OCI-LY7 (cell line): Measurements from ENCODE around the gene CS. TPM values are rescaled to one million over a fixed set of nuclear protein-coding genes. Genes with fewer than 3 reads are reported as not detected.

Source experiments
- BruUV-seq: library from RNA; stranded (reverse); fragments of 400-500 nt; replicated peaks from 2 replicates; lab custom pipeline; 2021; lab: Mats Ljungman, UMichigan
- CTCF ChIA-PET: fragments of 300-600 bp; sonication (Branson Sonifier 250); formaldehyde crosslinking; loops from one replicate; lab custom pipeline; 2022; ENCODE audit warnings: antibody characterized with exemption; ENCODE audit not compliant: unreplicated experiment; lab: Charles Lee
- POLR2A ChIA-PET: fragments of 300-600 bp; sonication (Branson Sonifier 250); formaldehyde crosslinking; loops from one replicate; lab custom pipeline; 2022; ENCODE audit warnings: antibody characterized with exemption; lab: Charles Lee
- DNase-seq: peaks from one replicate; pipeline ENCODE4 v3.0.0-alpha.2; 2015; ENCODE audit warnings: low spot score
- H2AFZ ChIP-seq: fragments of 200-600 bp; sonication (generic), shearing (Covaris generic); 2 replicates; pipeline ENCODE4 v1.6.1; 2014; ENCODE audit warnings: mild to moderate bottlenecking, antibody characterized with exemption, low read length, moderate library complexity
- H3K27ac ChIP-seq: fragments of 200-600 bp; sonication (generic); 2 replicates; pipeline ENCODE4 v1.5.1; 2014; ENCODE audit warnings: mixed run types, low read depth, mild to moderate bottlenecking, moderate library complexity, low read length, inconsistent platforms; ENCODE audit not compliant: poor library complexity, severe bottlenecking
- H3K36me3 ChIP-seq: fragments of 200-600 bp; sonication (generic); 2 replicates; pipeline ENCODE4 v1.6.1; 2014; ENCODE audit warnings: mild to moderate bottlenecking, antibody characterized with exemption, low read length, moderate library complexity, mixed read lengths; ENCODE audit not compliant: insufficient read depth
- H3K4me1 ChIP-seq: fragments of 200-600 bp; sonication (generic); 2 replicates; pipeline ENCODE4 v1.5.1; 2014; ENCODE audit warnings: mild to moderate bottlenecking, low read length; ENCODE audit not compliant: insufficient read depth, poor library complexity, severe bottlenecking
- H3K4me2 ChIP-seq: fragments of 200-600 bp; sonication (generic); 2 replicates; pipeline ENCODE4 v1.6.1; 2014; ENCODE audit warnings: mild to moderate bottlenecking, low read length
- H3K4me3 ChIP-seq: fragments of 200-600 bp; sonication (generic); 2 replicates; pipeline ENCODE4 v1.5.1; 2014; ENCODE audit warnings: mild to moderate bottlenecking, low read depth, low read length; ENCODE audit not compliant: poor library complexity, severe bottlenecking
- H3K79me2 ChIP-seq: fragments of 200-600 bp; sonication (generic); 2 replicates; pipeline ENCODE4 v1.6.1; 2016; ENCODE audit warnings: low read depth, mild to moderate bottlenecking, low read length, moderate library complexity, mixed read lengths; ENCODE audit not compliant: insufficient read depth
- H3K9me2 ChIP-seq: fragments of 200-600 bp; sonication (generic); 2 replicates; pipeline ENCODE4 v1.6.1; 2016; ENCODE audit warnings: mild to moderate bottlenecking, low read length, mixed read lengths; ENCODE audit not compliant: insufficient read depth
- H3K9me3 ChIP-seq: fragments of 200-600 bp; sonication (generic); 2 replicates; pipeline ENCODE4 v1.6.1; 2014; ENCODE audit warnings: mild to moderate bottlenecking, mixed run types, low read length, mixed read lengths
- H4K20me1 ChIP-seq: fragments of 200-600 bp; sonication (generic); 2 replicates; pipeline ENCODE4 v1.6.1; 2014; ENCODE audit warnings: mild to moderate bottlenecking, antibody characterized with exemption, low read length, moderate library complexity, mixed read lengths; ENCODE audit not compliant: insufficient read depth
- EZH2phosphoT487 ChIP-seq: fragments of 200-600 bp; sonication (generic); IDR thresholded peaks from 2 replicates; pipeline ENCODE4 v1.6.1; 2018; ENCODE audit warnings: low read depth, borderline replicate concordance, mild to moderate bottlenecking, mixed run types, antibody characterized with exemption, low read length, moderate library complexity, mixed read lengths
- intact Hi-C: fragments of 100-400 bp; cut with micrococcal nuclease; formaldehyde crosslinking; loops from one replicate; pipeline ENCODE4 v1.10.0; 2022; ENCODE audit not compliant: unreplicated experiment
- total RNA-seq, 2 experiments: library from RNA; depleted of rRNA in 1 of 2; stranded (reverse); fragments of >200 nt in 1 of 2; shearing (Covaris generic) in 1 of 2; gene quantifications; 2 replicates each; pipeline ENCODE4 v1.2.3, GENCODE V29; 2014 to 2022
- TF ChIP-seq, protein P1 (sequence below): fragments of 200-600 bp; sonication (generic); conservative IDR thresholded peaks from 2 replicates; pipeline ENCODE4 v1.5.1; 2014; ENCODE audit warnings: mild to moderate bottlenecking, antibody characterized with exemption, low read length, moderate library complexity, mixed read lengths

Gene CS
- total RNA-seq, 2 experiments from 2014 or later, result 154 to 262 TPM

- no peak for DNase-seq
- Histone ChIP-seq H3K36me3 (peaks cover 79% of the 10 kb centered on the region), H3K9me2 (no peaks in the 10 kb centered on the region), H3K4me2 (no peak overlapping the region), H2AFZ (no peak overlapping the region), H3K79me2 (no peaks in the 10 kb centered on the region), H3K9me3 (no peaks in the 10 kb centered on the region), H4K20me1 (no peaks in the 10 kb centered on the region), H3K4me1 (peaks cover 5% of the 10 kb centered on the region), H3K27ac (no peak overlapping the region), H3K4me3 (no peak overlapping the region)
- intact Hi-C loops, result no loop called here
- TF ChIP-seq, protein P1, sequence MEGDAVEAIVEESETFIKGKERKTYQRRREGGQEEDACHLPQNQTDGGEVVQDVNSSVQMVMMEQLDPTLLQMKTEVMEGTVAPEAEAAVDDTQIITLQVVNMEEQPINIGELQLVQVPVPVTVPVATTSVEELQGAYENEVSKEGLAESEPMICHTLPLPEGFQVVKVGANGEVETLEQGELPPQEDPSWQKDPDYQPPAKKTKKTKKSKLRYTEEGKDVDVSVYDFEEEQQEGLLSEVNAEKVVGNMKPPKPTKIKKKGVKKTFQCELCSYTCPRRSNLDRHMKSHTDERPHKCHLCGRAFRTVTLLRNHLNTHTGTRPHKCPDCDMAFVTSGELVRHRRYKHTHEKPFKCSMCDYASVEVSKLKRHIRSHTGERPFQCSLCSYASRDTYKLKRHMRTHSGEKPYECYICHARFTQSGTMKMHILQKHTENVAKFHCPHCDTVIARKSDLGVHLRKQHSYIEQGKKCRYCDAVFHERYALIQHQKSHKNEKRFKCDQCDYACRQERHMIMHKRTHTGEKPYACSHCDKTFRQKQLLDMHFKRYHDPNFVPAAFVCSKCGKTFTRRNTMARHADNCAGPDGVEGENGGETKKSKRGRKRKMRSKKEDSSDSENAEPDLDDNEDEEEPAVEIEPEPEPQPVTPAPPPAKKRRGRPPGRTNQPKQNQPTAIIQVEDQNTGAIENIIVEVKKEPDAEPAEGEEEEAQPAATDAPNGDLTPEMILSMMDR, result no peak
- TF ChIP-seq EZH2phosphoT487, result no peak
- CTCF ChIA-PET, result no interaction called here
- no TSS peak for BruUV-seq
- POLR2A ChIA-PET, result interaction anchor here (1.3 kb wide), 1 partner anchor 35 kb away, joined by 3 read pairs; no protein-coding TSS in a partner anchor
Measured at GRCh38 chr12:56242986-56243385, 57.1 kb downstream of the CS start.

GRCh38 chr12:56241424-56242303, 58.5 kb downstream of the CS start:
- Histone ChIP-seq H2AFZ (no peak overlapping the region), H4K20me1 (no peaks in the 10 kb centered on the region), H3K9me2 (no peaks in the 10 kb centered on the region), H3K4me2 (no peak overlapping the region), H3K4me3 (no peak overlapping the region), H3K4me1 (peaks cover 5% of the 10 kb centered on the region), H3K27ac (no peak overlapping the region), H3K9me3 (no peaks in the 10 kb centered on the region), H3K36me3 (peaks cover 67% of the 10 kb centered on the region), H3K79me2 (no peaks in the 10 kb centered on the region)
- intact Hi-C loops, result no loop called here
- TF ChIP-seq, protein P1, result no peak
- TF ChIP-seq EZH2phosphoT487, result no peak
- DNase-seq, result no peak
- ChIA-PET CTCF (no interaction called here), POLR2A (interaction anchor here (1.3 kb wide), 1 partner anchor 34 kb away, joined by 3 read pairs; no protein-coding TSS in a partner anchor)
- TSS peak; percentile 39 for BruUV-seq

DNA sequence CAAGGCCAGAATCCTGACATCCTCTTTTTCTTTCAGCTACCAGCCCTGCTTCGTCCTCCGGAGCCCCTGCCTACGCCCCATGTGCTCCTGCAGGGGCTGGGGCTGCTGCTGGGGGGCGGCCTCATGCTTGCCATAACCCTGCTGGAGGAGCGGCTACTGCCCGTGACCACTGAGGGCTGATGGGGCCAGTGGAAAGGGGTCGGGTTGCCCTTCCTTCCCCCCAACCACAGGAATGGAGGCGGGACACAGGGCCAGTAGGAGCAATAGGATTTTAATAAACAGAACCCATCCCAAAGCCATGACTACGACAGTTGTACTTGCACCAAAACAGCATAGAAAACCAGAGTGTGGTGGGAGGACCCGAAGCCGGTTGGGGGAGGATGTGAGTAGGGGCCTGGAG, 62.6 kb downstream of the CS start:
- TF ChIP-seq EZH2phosphoT487, result no peak
- TF ChIP-seq, protein P1, result no peak
- H3K4me2 ChIP-seq, result no peak overlapping the region
- intact Hi-C loops, result no loop called here

More for the DNA sequence above, 62.6 kb downstream of the CS start:
- BruUV-seq, result no TSS peak
- DNase-seq, result no peak
- no peaks in the 10 kb centered on the region for H3K9me3 ChIP-seq
- no peaks in the 10 kb centered on the region for H4K20me1 ChIP-seq
- H3K36me3 ChIP-seq, result peaks cover 34% of the 10 kb centered on the region
- H3K4me3 ChIP-seq, result no peak overlapping the region
- POLR2A ChIA-PET, result no interaction called here
- H3K27ac ChIP-seq, result no peak overlapping the region
- H3K79me2 ChIP-seq, result no peaks in the 10 kb centered on the region
- H3K9me2 ChIP-seq, result no peaks in the 10 kb centered on the region
- no peak overlapping the region for H2AFZ ChIP-seq
- H3K4me1 ChIP-seq, result peaks cover 2% of the 10 kb centered on the region
- CTCF ChIA-PET, result no interaction called here
